B cell (primary cell): ENCODE measurements around the gene GPR62. TPM values are rescaled to one million over a fixed set of nuclear protein-coding genes. Genes with fewer than 3 reads are reported as not detected.
A peak's percentile ranks its signal among the peaks of the same experiment; 100 is the strongest.

ENCODE experiments used
- ATAC-seq: fragments of 200-7000 bp; cut with Tn5 transposase; one replicate; pipeline ENCODE4 v1.10.0; 2021; ENCODE audit warnings: low read depth, mild to moderate bottlenecking, moderate number of reproducible peaks, moderate library complexity
- CTCF ChIA-PET: fragments of 350-600 bp; sonication (Branson Sonifier 250); formaldehyde crosslinking; loops from one replicate; lab custom pipeline; 2021; ENCODE audit warnings: antibody characterized with exemption, inconsistent platforms; lab: Charles Lee
- POLR2A ChIA-PET: fragments of 350-600 bp; sonication (Branson Sonifier 250); formaldehyde crosslinking; loops from one replicate; lab custom pipeline; 2021; ENCODE audit warnings: antibody characterized with exemption; lab: Charles Lee
- DNase-seq: peaks from one replicate; pipeline ENCODE4 v3.0.0; 2013
- H2AFZ ChIP-seq: 2 replicates; pipeline ENCODE4 v1.6.1; 2012; ENCODE audit warnings: mild to moderate bottlenecking, low read depth, low read length; ENCODE audit not compliant: insufficient read depth, poor library complexity, severe bottlenecking
- H3K27ac ChIP-seq, 2 donors: 1 replicate in 1 of 2; 2 replicates in 1 of 2; pipeline ENCODE4 v1.5.1; 2012 to 2013; ENCODE audit warnings: low read length in 2 of 2, mild to moderate bottlenecking in 2 of 2, moderate library complexity in 1 of 2
- H3K27me3 ChIP-seq, 4 experiments: fragments of 200-600 bp in 1 of 4; sonication (generic) in 1 of 4; replicated peaks in 1 of 4; 1 replicate in 2 of 4; 2 replicates in 2 of 4; pipeline versions ENCODE4 v1.6.1 to v1.7.0; 2013 to 2016; ENCODE audit warnings: low read length in 3 of 4, mild to moderate bottlenecking in 2 of 4, mixed read lengths in 1 of 4, moderate library complexity in 1 of 4; ENCODE audit not compliant: insufficient read depth in 4 of 4, control insufficient read depth in 3 of 4; ENCODE audit errors: control extremely low read depth in 1 of 4
- H3K36me3 ChIP-seq, 2 experiments: replicated peaks in 1 of 2; 1 replicate in 1 of 2; 2 replicates in 1 of 2; pipeline versions ENCODE4 v1.6.1 to v1.7.1; 2013; ENCODE audit warnings: low read length in 1 of 2; ENCODE audit not compliant: insufficient read depth in 2 of 2, control insufficient read depth in 1 of 2; ENCODE audit errors: control extremely low read depth in 1 of 2, extremely low read depth in 1 of 2
- H3K4me1 ChIP-seq, 2 donors: fragments of 200-600 bp in 1 of 2; sonication (generic) in 1 of 2; 1 replicate in 1 of 2; 2 replicates in 1 of 2; pipeline versions ENCODE4 v1.5.1 to v1.6.1; 2013 to 2017; ENCODE audit warnings: low read length in 2 of 2; ENCODE audit not compliant: control insufficient read depth in 2 of 2, insufficient read depth in 2 of 2
- H3K4me2 ChIP-seq: replicated peaks from 2 replicates; pipeline ENCODE3; 2012; ENCODE audit warnings: mild to moderate bottlenecking, low read depth, low read length; ENCODE audit not compliant: poor library complexity, severe bottlenecking
- H3K4me3 ChIP-seq, 5 experiments: fragments of 200-600 bp in 1 of 5; sonication (generic) in 1 of 5; 1 replicate in 3 of 5; 2 replicates in 2 of 5; pipeline versions ENCODE4 v1.5.1 to v1.7.0; 2011 to 2016; ENCODE audit warnings: low read length in 4 of 5, mild to moderate bottlenecking in 4 of 5, low read depth in 2 of 5, control low read depth in 1 of 5, moderate library complexity in 1 of 5; ENCODE audit not compliant: insufficient read depth in 1 of 5; ENCODE audit errors: control extremely low read depth in 1 of 5, extremely low read depth in 1 of 5
- H3K79me2 ChIP-seq: fragments of 200-600 bp; sonication (generic); one replicate; pipeline ENCODE4 v1.6.0; 2016; ENCODE audit warnings: low read length; ENCODE audit not compliant: control insufficient read depth, insufficient read depth
- H3K9ac ChIP-seq: fragments of 200-600 bp; sonication (generic); 2 replicates; pipeline ENCODE4 v1.6.1; 2017; ENCODE audit warnings: mild to moderate bottlenecking, low read length, moderate library complexity
- H3K9me3 ChIP-seq, 3 donors: one replicate each; pipeline versions ENCODE4 v1.6.1 to v1.7.1; 2013; ENCODE audit warnings: low read length in 2 of 3; ENCODE audit not compliant: control insufficient read depth in 2 of 3, insufficient read depth in 1 of 3; ENCODE audit errors: control extremely low read depth in 1 of 3
- H4K20me1 ChIP-seq: 2 replicates; pipeline ENCODE4 v1.6.0; 2012; ENCODE audit warnings: mild to moderate bottlenecking, low read length; ENCODE audit not compliant: insufficient read depth, control insufficient read depth, poor library complexity, severe bottlenecking
- H3K27ac Mint-ChIP-seq: one replicate; pipeline ENCODE4 v1.8.0; 2021; ENCODE audit warnings: mixed read lengths
- H3K27me3 Mint-ChIP-seq: one replicate; pipeline ENCODE4 v1.8.0; 2021; ENCODE audit warnings: mixed read lengths
- H3K4me1 Mint-ChIP-seq: one replicate; pipeline ENCODE4 v1.8.0; 2021; ENCODE audit warnings: mixed read lengths
- H3K4me3 Mint-ChIP-seq: one replicate; pipeline ENCODE4 v1.8.0; 2021; ENCODE audit warnings: mixed read lengths
- H3K9me3 Mint-ChIP-seq: one replicate; pipeline ENCODE4 v1.8.0; 2022; ENCODE audit warnings: mixed read lengths; ENCODE audit not compliant: insufficient read depth
- CTCF ChIP-seq: fragments of 200-600 bp; IDR thresholded peaks from one replicate; pipeline ENCODE4 v1.8.0; 2022; ENCODE audit warnings: antibody characterized with exemption, mild to moderate bottlenecking
- EZH2 ChIP-seq: IDR thresholded peaks from 2 replicates; pipeline ENCODE4 v1.6.1; 2012; ENCODE audit warnings: borderline replicate concordance, low read depth, mild to moderate bottlenecking, moderate library complexity, low read length; ENCODE audit not compliant: insufficient read depth, poor library complexity, severe bottlenecking
- WGBS: methylation state at CpG from one replicate; pipeline ENCODE4 v1.1.5; 2013; ENCODE audit warnings: missing lambda C conversion rate; ENCODE audit not compliant: insufficient coverage; 5-methylcytosine and 5-hydroxymethylcytosine counted together
- intact Hi-C: fragments of 100-400 bp; cut with micrococcal nuclease; formaldehyde crosslinking; loops from one replicate; pipeline ENCODE4 v1.10.0; 2022
- polyA plus RNA-seq: library from polyadenylated mRNA; depleted of rRNA; stranded (reverse); fragments of >200 nt; gene quantifications from 2 replicates; pipeline ENCODE4 v1.2.3, GENCODE V29; 2012
- total RNA-seq, 2 donors: library from RNA; stranded (reverse); fragments of 120-200 nt in 1 of 2; gene quantifications; 1 replicate in 1 of 2; 2 replicates in 1 of 2; pipeline versions ENCODE4 v1.2.3 to v1.2.4, GENCODE V29; 2013 to 2022

The GPR62 gene
- total and polyA plus RNA-seq, 2 donors (not counting 1 experiment from before 2014, with no cell fraction given) = not detected

GRCh38 chr3:51997172-51997571 lies 42.0 kb downstream of the GPR62 start:
- intact Hi-C loops = loop anchor here (5.0 kb wide), 1 partner anchor 280 kb away; the partner anchor contains the start of gene WDR82
- no peak overlapping the region for H3K4me3 ChIP-seq
- no peak for DNase-seq
- no peak overlapping the region for H3K27ac ChIP-seq
- 56% methylated on average over 2 of the region's 2 CpGs for WGBS
- no peak for ATAC-seq
- H3K9ac ChIP-seq = no peak overlapping the region
- POLR2A ChIA-PET = no interaction called here
- H3K79me2 ChIP-seq = peaks cover 17% of the 10 kb centered on the region
- no peaks in the 10 kb centered on the region for H3K9me3 Mint-ChIP-seq
- peaks cover 29% of the 10 kb centered on the region for H4K20me1 ChIP-seq
- H3K4me3 Mint-ChIP-seq = peak overlapping the region; percentile 54
- CTCF ChIA-PET = interaction anchor here (1.0 to 2.1 kb wide), 5 partner anchors 56 to 224 kb away, joined by 3 to 8 read pairs (median 4); partner anchors contain the start of gene DUSP7
- no peak overlapping the region for H3K27ac Mint-ChIP-seq
- peaks cover 0 to 17% of the 10 kb centered on the region in 2 experiments for H3K36me3 ChIP-seq
- H3K27me3 Mint-ChIP-seq = peaks cover 6% of the 10 kb centered on the region
- H3K27me3 ChIP-seq = no peaks in the 10 kb centered on the region
- no peak for TF ChIP-seq EZH2
- no peak for TF ChIP-seq CTCF
- no peaks in the 10 kb centered on the region for H3K9me3 ChIP-seq
- peaks cover 33% of the 10 kb centered on the region for H3K4me1 Mint-ChIP-seq
- H2AFZ ChIP-seq = no peak overlapping the region
- no peak overlapping the region for H3K4me2 ChIP-seq
- H3K4me1 ChIP-seq = peaks cover 19 to 27% of the 10 kb centered on the region in 2 donors

- intact Hi-C loops = loop anchor here (5.0 kb wide), 1 partner anchor 279 kb away; the partner anchor contains the start of gene WDR82
- ATAC-seq (no peak), DNase-seq (no peak)
- Mint-ChIP-seq H3K27me3 (peaks cover 6% of the 10 kb centered on the region), H3K4me1 (peaks cover 28% of the 10 kb centered on the region), H3K4me3 (no peak overlapping the region), H3K27ac (no peak overlapping the region), H3K9me3 (no peaks in the 10 kb centered on the region)
- H3K9ac ChIP-seq = no peak overlapping the region
- H3K36me3 ChIP-seq = peaks cover 0 to 11% of the 10 kb centered on the region in 2 experiments
- H3K4me2 ChIP-seq = no peak overlapping the region
- CTCF ChIA-PET = interaction anchor here (0.9 to 2.1 kb wide), 9 partner anchors 55 to 449 kb away, joined by 3 to 8 read pairs (median 4); partner anchors contain the start of gene DUSP7
- no peak overlapping the region for H2AFZ ChIP-seq
- no peaks in the 10 kb centered on the region for H3K27me3 ChIP-seq
- no peaks in the 10 kb centered on the region for H3K9me3 ChIP-seq
- POLR2A ChIA-PET = no interaction called here
- no peak overlapping the region for H3K27ac ChIP-seq
- 85% methylated on average over 5 of the region's 7 CpGs for WGBS
- peaks cover 17% of the 10 kb centered on the region for H3K79me2 ChIP-seq
- no peak overlapping the region for H3K4me3 ChIP-seq
- H4K20me1 ChIP-seq = peaks cover 22% of the 10 kb centered on the region
- TF ChIP-seq CTCF (no peak), EZH2 (no peak)
- peaks cover 19 to 27% of the 10 kb centered on the region in 2 donors for H3K4me1 ChIP-seq
Observed at GRCh38 chr3:51997935-51998596, 42.9 kb downstream of the GPR62 start.
